ENCODE measurements around the gene AKAP10.
A peak's percentile ranks its signal among the peaks of the same experiment; 100 is the strongest.

Gene AKAP10

DNA sequence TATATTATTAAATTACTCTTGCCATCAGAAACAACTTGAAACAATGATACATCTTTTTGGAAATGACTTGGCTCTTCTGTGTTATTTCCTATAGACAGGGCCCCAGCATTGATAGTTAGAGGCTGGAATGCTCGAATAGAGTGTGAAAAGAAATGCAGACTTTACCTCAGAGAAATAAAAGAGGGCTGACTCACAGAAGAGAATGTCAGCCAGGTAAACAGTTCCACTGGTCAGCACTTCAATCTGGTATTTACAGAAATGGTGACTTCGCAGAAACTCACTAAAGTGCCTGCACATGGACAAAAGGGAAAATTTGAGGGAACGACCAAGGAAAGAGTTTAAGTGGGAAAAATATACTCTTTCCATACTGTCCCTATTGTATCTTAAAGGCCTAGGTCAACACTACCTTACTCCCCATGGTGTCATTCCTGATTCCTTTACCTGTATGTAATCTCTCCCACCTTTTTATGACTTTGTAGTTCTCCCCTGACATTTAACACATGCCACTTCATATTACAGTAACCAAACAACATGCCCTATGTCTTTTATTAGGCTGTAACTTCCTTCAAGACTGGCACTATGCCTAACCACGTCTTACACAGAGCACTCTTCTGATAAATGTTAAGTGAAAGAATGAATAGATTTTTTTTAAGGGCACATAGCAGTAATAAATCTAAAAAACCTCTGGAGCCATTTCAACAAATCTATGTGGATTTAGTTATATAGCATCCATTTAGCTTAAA, 36.7 kb downstream of the AKAP10 start:
- Histone ChIP-seq H3K4me3 (ENCODE audit: low read length) (no peak overlapping the region), H3K79me2 (ENCODE audit: control insufficient read depth, insufficient read depth, low read length) (no peaks in the 10 kb centered on the region), H2BK15ac (replicated peaks; ENCODE audit: low read depth) (no peak overlapping the region), H2BK5ac (ENCODE audit: low read length) (no peak overlapping the region), H3K79me1 (ENCODE audit: low read length) (peaks cover 3% of the 10 kb centered on the region), H3K27me3 (ENCODE audit: insufficient read depth, low read length, poor library complexity) (no peaks in the 10 kb centered on the region), H4K8ac (ENCODE audit: low read depth, low read length) (no peak overlapping the region), H3K18ac (ENCODE audit: low read length) (no peak overlapping the region), H2BK120ac (ENCODE audit: low read depth, low read length) (no peak overlapping the region), H3K4me1 (ENCODE audit: control insufficient read depth, low read depth, low read length) (no peaks in the 10 kb centered on the region), H4K5ac (ENCODE audit: low read length) (no peak overlapping the region), H3K56ac (ENCODE audit: low read length) (no peak overlapping the region), H3K9ac (ENCODE audit: low read length) (no peak overlapping the region), H2AK5ac (ENCODE audit: low read length) (no peak overlapping the region), H3K23ac (ENCODE audit: low read length) (no peak overlapping the region), H3K4ac (ENCODE audit: low read depth, low read length) (no peak overlapping the region), H3K27ac (ENCODE audit: low read depth, low read length) (no peak overlapping the region), H3K4me2 (ENCODE audit: low read length) (no peak overlapping the region), H3K36me3 (ENCODE audit: control insufficient read depth, insufficient read depth, low read length) (peaks cover 3% of the 10 kb centered on the region)
- DNase-seq, result peak; percentile 72
- no CpG with 5 or more reads among the region's 4 CpGs for WGBS (ENCODE audit: extremely low coverage, insufficient coverage, low lambda C conversion rate)

DNA sequence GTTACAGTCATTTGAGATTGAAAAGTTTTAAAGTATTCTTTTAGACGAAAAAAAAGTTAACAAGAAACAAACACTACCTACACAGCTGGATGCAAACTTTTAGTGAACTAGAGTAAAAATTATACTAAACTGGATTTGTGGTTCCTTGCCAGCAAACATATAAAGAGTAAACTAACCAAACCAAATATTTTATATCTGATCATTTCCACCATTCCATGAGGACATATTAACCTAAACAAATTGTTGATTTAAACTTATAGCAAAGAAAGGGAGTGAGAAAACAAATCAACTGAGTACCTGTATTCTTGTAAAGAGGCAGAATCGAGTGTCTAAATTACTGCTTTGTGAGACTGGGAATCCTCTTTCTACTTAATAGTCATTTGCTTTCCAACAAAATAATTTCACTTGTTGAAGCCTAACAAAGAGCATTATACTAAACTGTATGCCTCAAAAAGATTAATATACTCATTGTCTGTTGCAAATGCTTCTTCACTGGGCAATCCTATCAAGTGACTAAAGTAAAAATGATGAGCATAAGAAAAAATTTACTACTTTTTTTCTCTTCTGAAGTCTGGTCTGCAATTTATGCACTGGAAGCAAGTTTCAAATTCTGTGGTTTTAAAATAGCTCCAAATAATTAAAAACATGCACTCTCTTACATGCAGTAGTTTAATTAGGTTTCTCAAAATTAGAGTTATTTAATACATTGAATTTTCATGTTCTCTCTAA, 37.5 kb downstream of the AKAP10 start:
- Histone ChIP-seq H3K79me1 (ENCODE audit: low read length) (peaks cover 3% of the 10 kb centered on the region), H3K9ac (ENCODE audit: low read length) (no peak overlapping the region), H4K8ac (ENCODE audit: low read depth, low read length) (no peak overlapping the region), H2BK120ac (ENCODE audit: low read depth, low read length) (no peak overlapping the region), H4K5ac (ENCODE audit: low read length) (no peak overlapping the region), H3K23ac (ENCODE audit: low read length) (no peak overlapping the region), H3K56ac (ENCODE audit: low read length) (no peak overlapping the region), H3K18ac (ENCODE audit: low read length) (no peak overlapping the region), H3K4ac (ENCODE audit: low read depth, low read length) (no peak overlapping the region), H2AK5ac (ENCODE audit: low read length) (no peak overlapping the region), H3K4me2 (ENCODE audit: low read length) (no peak overlapping the region), H3K79me2 (ENCODE audit: control insufficient read depth, insufficient read depth, low read length) (no peaks in the 10 kb centered on the region), H2BK15ac (replicated peaks; ENCODE audit: low read depth) (no peak overlapping the region), H2BK5ac (ENCODE audit: low read length) (no peak overlapping the region), H3K4me3 (ENCODE audit: low read length) (no peak overlapping the region), H3K4me1 (ENCODE audit: control insufficient read depth, low read depth, low read length) (no peaks in the 10 kb centered on the region), H3K36me3 (ENCODE audit: control insufficient read depth, insufficient read depth, low read length) (peaks cover 3% of the 10 kb centered on the region), H3K27ac (ENCODE audit: low read depth, low read length) (no peak overlapping the region), H3K27me3 (ENCODE audit: insufficient read depth, low read length, poor library complexity) (no peaks in the 10 kb centered on the region)
- no CpG with 5 or more reads among the region's 2 CpGs for WGBS (ENCODE audit: extremely low coverage, insufficient coverage, low lambda C conversion rate)
- no peak for DNase-seq

- no peaks in the 10 kb centered on the region for H3K79me2 ChIP-seq (ENCODE audit: control insufficient read depth, insufficient read depth, low read length)
- peaks cover 1% of the 10 kb centered on the region for H3K79me1 ChIP-seq (ENCODE audit: low read length)
- no peak overlapping the region for H3K4me3 ChIP-seq (ENCODE audit: low read length)
- H4K5ac ChIP-seq (ENCODE audit: low read length), result no peak overlapping the region
- no peak overlapping the region for H3K9ac ChIP-seq (ENCODE audit: low read length)
- H3K36me3 ChIP-seq (ENCODE audit: control insufficient read depth, insufficient read depth, low read length), result peaks cover 5% of the 10 kb centered on the region
- H3K4me1 ChIP-seq (ENCODE audit: control insufficient read depth, low read depth, low read length), result no peaks in the 10 kb centered on the region
- H2AK5ac ChIP-seq (ENCODE audit: low read length), result no peak overlapping the region
- no peak overlapping the region for H2BK5ac ChIP-seq (ENCODE audit: low read length)
- no peak overlapping the region for H3K56ac ChIP-seq (ENCODE audit: low read length)
- DNase-seq, result no peak
- H3K23ac ChIP-seq (ENCODE audit: low read length), result no peak overlapping the region
- no peaks in the 10 kb centered on the region for H3K27me3 ChIP-seq (ENCODE audit: insufficient read depth, low read length, poor library complexity)
- no peak overlapping the region for H3K4me2 ChIP-seq (ENCODE audit: low read length)
- H3K27ac ChIP-seq (ENCODE audit: low read depth, low read length), result no peak overlapping the region
- H2BK120ac ChIP-seq (ENCODE audit: low read depth, low read length), result no peak overlapping the region
- H4K8ac ChIP-seq (ENCODE audit: low read depth, low read length), result peak overlapping the region; percentile 65
- WGBS (ENCODE audit: extremely low coverage, insufficient coverage, low lambda C conversion rate), result no CpG with 5 or more reads among the region's 10 CpGs
- H3K18ac ChIP-seq (ENCODE audit: low read length), result no peak overlapping the region
- no peak overlapping the region for H3K4ac ChIP-seq (ENCODE audit: low read depth, low read length)
- no peak overlapping the region for H2BK15ac ChIP-seq (replicated peaks; ENCODE audit: low read depth)
These were observed 38.9 kb downstream of the AKAP10 start for GRCh38 chr17:19938736-19939135.

GRCh38 chr17:19937522-19937921, 40.1 kb downstream of the AKAP10 start:
- 100% methylated on average over 1 of the region's 2 CpGs for WGBS (ENCODE audit: extremely low coverage, insufficient coverage, low lambda C conversion rate)
- Histone ChIP-seq H3K9ac (ENCODE audit: low read length) (no peak overlapping the region), H3K23ac (ENCODE audit: low read length) (no peak overlapping the region), H3K4me1 (ENCODE audit: control insufficient read depth, low read depth, low read length) (no peaks in the 10 kb centered on the region), H3K27me3 (ENCODE audit: insufficient read depth, low read length, poor library complexity) (no peaks in the 10 kb centered on the region), H3K4me3 (ENCODE audit: low read length) (no peak overlapping the region), H3K79me2 (ENCODE audit: control insufficient read depth, insufficient read depth, low read length) (no peaks in the 10 kb centered on the region), H3K18ac (ENCODE audit: low read length) (no peak overlapping the region), H3K79me1 (ENCODE audit: low read length) (peaks cover 1% of the 10 kb centered on the region), H2BK15ac (replicated peaks; ENCODE audit: low read depth) (no peak overlapping the region), H3K4me2 (ENCODE audit: low read length) (no peak overlapping the region), H4K5ac (ENCODE audit: low read length) (no peak overlapping the region), H3K36me3 (ENCODE audit: control insufficient read depth, insufficient read depth, low read length) (peaks cover 5% of the 10 kb centered on the region), H3K56ac (ENCODE audit: low read length) (no peak overlapping the region), H3K27ac (ENCODE audit: low read depth, low read length) (no peak overlapping the region), H4K8ac (ENCODE audit: low read depth, low read length) (no peak overlapping the region), H2AK5ac (ENCODE audit: low read length) (no peak overlapping the region), H3K4ac (ENCODE audit: low read depth, low read length) (no peak overlapping the region), H2BK5ac (ENCODE audit: low read length) (no peak overlapping the region), H2BK120ac (ENCODE audit: low read depth, low read length) (no peak overlapping the region)
- DNase-seq, result no peak

DNA sequence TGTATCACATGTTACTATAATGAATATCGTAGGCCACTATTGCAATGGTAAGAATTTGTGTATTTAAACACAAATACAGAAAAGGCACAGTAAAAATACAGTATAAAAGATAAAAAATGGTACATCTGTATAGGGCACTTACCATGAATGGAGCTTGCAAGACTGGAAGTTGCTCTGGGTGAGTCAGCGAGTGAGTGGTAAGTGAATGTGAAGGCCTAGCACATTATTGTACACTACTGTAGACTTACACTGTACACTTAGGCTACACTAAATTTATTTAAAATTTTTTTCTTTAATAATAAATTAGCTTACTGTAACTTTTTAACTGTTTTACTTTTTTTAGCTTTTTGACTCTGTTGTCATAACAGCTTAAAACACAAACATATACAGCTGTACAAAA, 42.5 kb downstream of the AKAP10 start:
- no peaks in the 10 kb centered on the region for H3K79me2 ChIP-seq (ENCODE audit: control insufficient read depth, insufficient read depth, low read length)
- no peak overlapping the region for H4K8ac ChIP-seq (ENCODE audit: low read depth, low read length)
- H3K36me3 ChIP-seq (ENCODE audit: control insufficient read depth, insufficient read depth, low read length), result peaks cover 5% of the 10 kb centered on the region
- H2BK120ac ChIP-seq (ENCODE audit: low read depth, low read length), result no peak overlapping the region
- H3K27me3 ChIP-seq (ENCODE audit: insufficient read depth, low read length, poor library complexity), result no peaks in the 10 kb centered on the region
- H3K4me2 ChIP-seq (ENCODE audit: low read length), result no peak overlapping the region
- no peak overlapping the region for H2AK5ac ChIP-seq (ENCODE audit: low read length)
- no peak overlapping the region for H3K4me3 ChIP-seq (ENCODE audit: low read length)
- no peak overlapping the region for H3K56ac ChIP-seq (ENCODE audit: low read length)
- no peak overlapping the region for H3K4ac ChIP-seq (ENCODE audit: low read depth, low read length)
- no peak overlapping the region for H3K23ac ChIP-seq (ENCODE audit: low read length)
- H2BK5ac ChIP-seq (ENCODE audit: low read length), result no peak overlapping the region
- no peak overlapping the region for H2BK15ac ChIP-seq (replicated peaks; ENCODE audit: low read depth)
- no peak overlapping the region for H3K18ac ChIP-seq (ENCODE audit: low read length)
- no CpG with 5 or more reads among the region's 2 CpGs for WGBS (ENCODE audit: extremely low coverage, insufficient coverage, low lambda C conversion rate)
- no peak overlapping the region for H3K27ac ChIP-seq (ENCODE audit: low read depth, low read length)
- H4K5ac ChIP-seq (ENCODE audit: low read length), result no peak overlapping the region
- H3K9ac ChIP-seq (ENCODE audit: low read length), result no peak overlapping the region
- H3K4me1 ChIP-seq (ENCODE audit: control insufficient read depth, low read depth, low read length), result no peaks in the 10 kb centered on the region
- no peaks in the 10 kb centered on the region for H3K79me1 ChIP-seq (ENCODE audit: low read length)
- no peak for DNase-seq
